Measurements from ENCODE around the gene MRPL34.
"Not testable (repeated sequence)": the region's sequence is repeated elsewhere in the genome, so short reads cannot be mapped to it uniquely, and the experiment has no call there.

The MRPL34 gene

DNA sequence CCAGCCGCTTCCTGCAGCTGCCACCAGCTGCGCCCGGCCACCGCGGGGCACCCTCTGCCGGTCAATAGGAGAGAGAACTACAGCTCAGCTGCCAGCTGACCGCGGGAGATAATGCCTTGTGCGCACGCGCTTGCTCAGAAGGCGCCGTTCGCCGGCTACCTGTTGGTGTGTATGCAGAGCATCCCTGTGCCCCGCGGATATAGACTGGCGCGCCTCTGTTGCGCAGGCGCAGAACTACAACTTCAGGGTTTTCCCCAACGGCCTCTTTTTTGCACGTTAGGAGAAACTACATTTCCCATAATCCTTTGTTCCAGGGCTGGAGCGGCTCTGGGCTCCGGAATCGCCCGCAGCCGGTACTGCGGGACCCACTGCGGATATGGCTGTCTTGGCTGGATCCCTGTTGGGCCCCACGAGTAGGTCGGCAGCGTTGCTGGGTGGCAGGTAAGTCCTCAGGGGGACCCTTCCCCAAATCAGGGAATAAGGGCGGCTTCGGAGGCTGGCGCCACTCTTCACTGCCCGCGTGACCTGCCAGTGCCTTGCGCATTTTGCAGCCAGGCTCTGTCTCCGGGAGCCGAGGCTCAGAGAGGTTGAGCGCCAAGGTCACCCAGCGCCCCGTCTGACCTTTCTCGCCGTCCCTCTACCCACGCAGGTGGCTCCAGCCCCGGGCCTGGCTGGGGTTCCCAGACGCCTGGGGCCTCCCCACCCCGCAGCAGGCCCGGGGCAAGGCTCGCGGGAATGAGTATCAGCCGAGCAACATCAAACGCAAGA, at the start of gene MRPL34:
Gene MRPL34, plus strand, starts transcription at position 356 of the 768 bp plus-strand sequence. Its CDS starts 21 bp downstream, at position 377.
- peak; percentile 99 for DNase-seq (ENCODE audit: low spot score)

DNA sequence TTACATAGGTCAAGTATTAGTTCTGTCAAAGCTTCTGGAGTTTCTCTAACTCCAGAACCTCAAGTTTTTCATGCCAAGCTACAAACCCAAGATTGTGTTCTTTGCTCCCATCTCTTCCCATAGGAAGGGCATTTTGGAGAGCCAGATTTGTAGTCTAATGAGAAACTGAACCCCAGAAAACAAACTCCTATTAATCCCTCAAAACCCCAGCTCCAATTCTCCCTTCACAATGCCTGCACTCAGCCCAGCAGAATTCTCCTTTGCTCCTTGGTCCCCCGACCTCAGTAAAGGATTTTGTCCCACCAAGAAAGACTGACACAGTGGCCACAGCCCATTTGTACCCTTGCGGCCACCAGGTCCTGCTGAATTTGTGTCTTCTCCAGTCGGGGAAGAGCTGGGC, 49.5 kb upstream of the MRPL34 start:
- DNase-seq (ENCODE audit: low spot score), result no peak

DNA sequence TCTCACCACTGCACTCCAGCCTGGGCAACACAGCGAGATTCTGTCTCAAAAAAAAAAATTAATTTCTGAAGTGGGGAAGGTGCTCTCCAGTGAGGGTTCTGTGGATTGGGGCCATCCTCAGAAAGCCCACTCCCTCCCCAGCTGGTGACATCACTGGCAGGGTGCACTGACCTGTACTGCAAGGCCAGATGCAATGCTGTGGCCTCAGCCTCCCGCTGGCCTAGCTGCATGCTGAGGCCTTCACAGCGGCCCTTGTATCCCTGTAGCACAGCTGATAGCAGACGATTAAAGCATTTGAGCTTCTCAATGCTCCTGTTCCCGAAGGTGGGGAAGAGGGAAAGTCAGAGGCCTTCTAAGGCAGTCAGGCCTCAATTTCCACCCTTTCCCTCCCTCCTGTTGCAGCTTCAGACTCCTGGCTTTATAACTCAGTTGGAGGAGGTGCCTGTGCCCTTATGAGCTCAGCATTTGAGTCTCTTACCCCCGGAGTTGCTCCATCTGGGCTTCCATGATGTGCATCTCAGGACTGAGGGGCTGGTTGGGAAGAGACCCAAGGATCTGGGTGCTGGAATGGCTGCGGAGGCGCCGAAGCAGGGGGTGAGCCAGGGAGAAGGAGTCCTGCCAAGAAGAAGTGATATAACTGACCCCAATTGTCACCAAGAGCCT, 46.4 kb upstream of the MRPL34 start:
- no peak for DNase-seq (ENCODE audit: low spot score)

DNA sequence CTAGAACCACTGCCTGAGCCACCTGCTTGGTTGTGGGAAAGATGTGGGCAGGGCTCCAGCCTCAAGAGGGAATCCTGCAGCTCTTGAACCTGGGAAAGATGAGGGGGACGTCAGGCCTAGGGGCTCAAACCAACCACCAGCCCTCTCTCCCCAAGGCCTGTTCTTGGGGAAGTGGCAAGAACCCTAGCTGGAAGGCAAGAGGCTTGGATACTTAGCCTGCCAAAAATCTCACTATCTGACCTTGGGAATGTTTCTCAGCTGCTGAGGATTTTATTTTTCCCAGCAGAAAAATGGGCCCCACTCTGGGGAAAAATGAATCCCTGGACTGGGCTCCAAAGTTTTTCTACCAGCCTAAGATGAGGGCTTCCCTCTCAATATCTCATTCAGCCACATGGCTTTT, 45.7 kb upstream of the MRPL34 start:
- DNase-seq (ENCODE audit: low spot score), result no peak

DNA sequence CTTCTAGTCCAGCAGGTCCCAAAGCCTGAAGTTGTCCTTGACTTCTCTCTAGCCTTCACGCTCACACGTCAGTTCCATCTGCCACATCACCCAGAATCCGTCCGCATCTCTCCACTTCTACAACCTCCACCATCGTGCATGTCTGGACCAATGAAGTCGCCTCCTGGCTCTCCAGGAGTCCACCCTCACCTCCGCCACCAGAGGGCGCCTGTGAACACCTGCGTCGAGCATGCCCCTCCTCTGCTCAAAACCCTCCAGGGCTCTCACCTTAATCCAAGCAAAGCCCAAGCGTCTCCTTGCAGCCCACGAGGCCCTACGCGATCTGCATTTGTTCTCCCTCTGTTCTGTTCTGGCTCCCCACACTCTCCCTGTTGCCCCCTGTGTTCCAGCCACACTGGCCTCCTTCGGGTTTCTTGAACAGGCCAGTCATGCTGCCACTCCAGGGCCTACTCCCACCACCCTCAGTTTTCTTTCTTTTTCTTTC, 44.8 kb upstream of the MRPL34 start:
- peak; percentile 93 for DNase-seq (ENCODE audit: low spot score)

DNA sequence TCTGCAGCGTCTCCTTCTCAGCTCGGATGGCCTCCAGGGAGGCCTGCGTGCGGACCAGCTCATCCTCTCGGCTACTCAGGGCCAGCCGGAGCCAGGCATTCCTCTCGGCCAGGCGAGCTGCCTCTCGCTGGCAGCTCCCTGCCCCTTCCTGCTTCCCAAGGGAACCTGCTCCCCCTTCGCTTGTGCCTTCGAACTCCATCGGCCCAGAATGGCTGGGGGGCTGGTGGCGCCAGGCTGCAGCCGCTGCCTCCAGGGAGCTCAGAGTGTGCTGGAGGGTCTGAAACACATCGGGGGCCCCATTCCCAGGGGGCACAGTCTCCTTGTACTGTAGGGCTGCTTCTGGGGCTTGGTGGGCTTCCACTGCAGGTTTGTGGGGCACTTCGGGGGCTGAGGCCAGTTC, 43.1 kb upstream of the MRPL34 start:
- no peak for DNase-seq (ENCODE audit: low spot score)

DNA sequence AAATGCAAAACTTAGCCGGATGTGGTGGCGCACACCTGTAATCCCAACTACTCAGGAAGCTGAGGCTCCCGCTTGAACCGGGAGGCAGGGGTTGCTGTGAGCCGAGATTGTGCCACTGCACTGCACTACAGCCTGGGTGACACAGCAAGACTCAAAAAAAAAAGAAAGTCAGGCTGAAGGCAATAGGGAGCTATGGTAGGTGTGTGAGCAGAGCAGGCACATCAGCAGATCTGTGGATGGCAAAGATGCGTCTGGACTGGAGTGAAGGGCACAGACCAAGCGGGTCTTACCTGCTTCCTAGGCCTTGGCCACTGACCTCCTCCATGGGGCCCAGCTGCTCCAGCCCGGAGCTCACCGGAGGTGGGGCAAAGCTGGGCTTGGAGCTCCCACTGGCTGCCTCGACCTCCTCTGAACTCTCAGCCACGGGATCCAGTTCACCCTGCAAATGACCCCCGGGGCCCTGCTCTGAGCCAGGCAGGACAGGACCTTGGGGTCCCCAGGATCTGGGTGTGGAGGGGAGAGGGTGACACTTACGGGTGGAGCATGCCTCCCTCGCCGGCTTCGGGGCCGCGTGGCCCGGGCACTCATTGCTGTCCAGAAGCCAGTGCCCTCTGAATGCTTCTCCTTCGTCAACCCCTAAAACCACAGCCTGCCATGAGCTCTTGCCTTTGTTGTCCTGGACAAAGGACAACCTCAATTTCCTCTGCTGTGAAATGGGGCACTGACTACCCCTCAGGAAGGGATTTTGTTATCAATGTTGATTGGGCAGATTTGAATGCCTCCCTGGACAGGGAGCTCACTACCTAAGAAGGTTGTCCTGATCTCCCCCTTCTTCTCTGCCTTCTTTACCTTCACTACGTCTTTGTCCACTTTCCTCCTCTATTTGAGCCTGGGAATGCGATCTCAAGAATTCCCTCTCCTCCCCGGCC, 41.7 kb upstream of the MRPL34 start:
- DNase-seq (ENCODE audit: low spot score), result no peak

DNA sequence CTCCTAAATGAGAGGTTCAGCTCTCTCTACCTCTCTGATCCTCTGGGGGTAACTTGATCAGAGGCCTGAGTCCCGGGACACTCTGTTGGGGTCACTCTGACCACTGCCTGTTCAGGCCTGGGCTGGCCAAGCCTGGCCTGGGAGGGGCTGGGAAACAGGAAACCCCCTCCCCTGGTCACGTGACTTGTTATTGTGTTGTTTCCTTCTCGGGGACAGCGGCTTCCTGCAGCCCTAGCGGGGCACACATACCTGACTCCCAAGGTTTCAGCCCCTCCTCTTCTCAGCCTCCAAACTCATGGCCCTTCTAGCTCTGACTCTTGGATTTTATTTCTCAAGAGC, 41.1 kb upstream of the MRPL34 start, which contains the start of gene USHBP1:
Gene USHBP1, minus strand, starts transcription at position 105 of the 339 bp plus-strand sequence. CDS start 446 bp downstream, outside the sequence.
- no peak for DNase-seq (ENCODE audit: low spot score)

DNA sequence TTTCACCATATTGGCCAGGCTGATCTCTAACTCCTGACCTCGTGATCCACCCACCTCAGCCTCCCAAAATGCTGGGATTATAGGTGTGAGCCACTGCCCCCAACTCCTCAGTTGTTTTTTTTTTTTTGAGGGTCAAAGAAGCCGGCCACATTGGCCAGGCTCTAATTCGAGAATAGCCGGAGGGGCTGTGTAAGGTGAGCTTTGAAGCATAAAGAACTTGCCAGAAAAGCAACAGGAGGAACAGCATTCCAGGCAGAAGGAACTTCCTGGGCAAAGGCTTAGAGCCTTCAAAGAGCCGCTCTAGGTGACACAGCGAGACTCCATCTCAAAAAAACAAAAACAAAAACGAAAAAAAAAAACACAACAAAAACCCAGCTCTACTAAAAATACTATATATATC, 39.6 kb upstream of the MRPL34 start:
- no peak for DNase-seq (ENCODE audit: low spot score)

DNA sequence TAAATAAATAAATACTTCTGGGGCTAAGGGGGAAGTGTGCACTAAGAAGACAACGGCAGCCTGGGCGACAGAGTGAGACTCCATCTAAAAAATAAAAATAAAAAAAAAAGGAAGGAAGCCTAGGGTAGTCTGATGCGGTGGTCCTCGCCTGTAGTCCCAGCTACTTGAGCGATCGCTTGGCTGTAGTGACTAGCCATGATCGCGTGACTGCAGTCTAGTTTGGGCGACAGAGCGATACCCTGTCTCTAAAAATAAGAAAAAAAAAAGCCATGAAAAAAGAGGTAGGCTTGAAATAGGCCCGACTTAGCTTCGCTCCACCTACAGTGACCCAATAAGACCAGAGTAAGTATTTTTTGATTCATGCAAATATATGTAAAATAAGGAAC, 39.1 kb upstream of the MRPL34 start:
- DNase-seq (ENCODE audit: low spot score), result no peak

DNA sequence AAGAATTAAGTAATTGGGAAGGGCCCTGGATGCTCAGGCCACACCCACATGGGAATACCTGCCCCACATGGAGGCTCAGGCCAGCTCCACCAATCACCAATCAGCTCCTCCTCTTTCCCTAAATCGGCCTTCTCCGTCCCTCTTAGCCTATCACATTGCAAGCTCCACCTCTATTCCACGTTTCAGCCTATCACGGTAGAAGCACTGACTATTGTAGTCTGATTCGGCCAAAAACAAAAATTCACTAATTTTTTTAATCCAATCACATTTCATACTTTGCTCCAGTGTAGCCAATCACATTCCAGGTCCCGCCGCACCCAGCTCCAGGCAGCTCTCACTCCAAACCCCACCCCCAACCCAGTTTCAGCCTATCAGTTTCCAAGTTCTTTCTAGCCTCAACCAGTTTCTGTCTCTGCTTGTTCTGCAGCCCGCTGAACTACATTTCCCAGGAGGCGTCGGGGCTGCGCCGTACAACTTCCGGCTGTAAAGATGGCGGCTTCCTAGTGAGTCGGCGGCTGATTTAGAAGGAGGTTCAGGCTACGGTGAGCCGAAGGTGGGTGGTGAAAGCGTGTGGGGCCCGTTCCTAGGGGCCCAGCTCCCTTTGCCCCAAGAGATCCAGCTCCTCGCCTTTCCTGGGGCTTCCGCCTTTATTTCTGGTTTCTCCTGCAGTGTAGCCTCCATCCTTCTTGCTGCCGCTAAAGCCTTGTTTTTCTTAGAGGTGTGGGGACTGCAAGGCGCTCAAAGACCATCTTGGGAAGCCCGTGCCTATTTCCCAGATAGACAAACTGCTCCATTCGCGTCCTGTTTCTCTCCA, 38.5 kb upstream of the MRPL34 start, which contains the start of gene BABAM1:
Gene BABAM1, plus strand, starts transcription at position 469 of the 814 bp plus-strand sequence. CDS start 1,364 bp downstream, outside the sequence.
- DNase-seq (ENCODE audit: low spot score), result peak; percentile 98

DNA sequence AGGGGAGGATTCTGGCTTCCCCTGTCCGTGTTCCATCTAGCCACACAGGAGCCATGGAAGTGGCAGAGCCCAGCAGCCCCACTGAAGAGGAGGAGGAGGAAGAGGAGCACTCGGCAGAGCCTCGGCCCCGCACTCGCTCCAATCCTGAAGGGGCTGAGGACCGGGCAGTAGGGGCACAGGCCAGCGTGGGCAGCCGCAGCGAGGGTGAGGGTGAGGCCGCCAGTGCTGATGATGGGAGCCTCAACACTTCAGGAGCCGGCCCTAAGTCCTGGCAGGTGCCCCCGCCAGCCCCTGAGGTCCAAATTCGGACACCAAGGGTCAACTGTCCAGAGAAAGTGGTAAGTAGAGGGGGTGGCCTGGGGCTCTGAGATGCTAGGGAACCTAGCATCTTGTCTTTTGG, 36.9 kb upstream of the MRPL34 start:
- no peak for DNase-seq (ENCODE audit: low spot score)

DNA sequence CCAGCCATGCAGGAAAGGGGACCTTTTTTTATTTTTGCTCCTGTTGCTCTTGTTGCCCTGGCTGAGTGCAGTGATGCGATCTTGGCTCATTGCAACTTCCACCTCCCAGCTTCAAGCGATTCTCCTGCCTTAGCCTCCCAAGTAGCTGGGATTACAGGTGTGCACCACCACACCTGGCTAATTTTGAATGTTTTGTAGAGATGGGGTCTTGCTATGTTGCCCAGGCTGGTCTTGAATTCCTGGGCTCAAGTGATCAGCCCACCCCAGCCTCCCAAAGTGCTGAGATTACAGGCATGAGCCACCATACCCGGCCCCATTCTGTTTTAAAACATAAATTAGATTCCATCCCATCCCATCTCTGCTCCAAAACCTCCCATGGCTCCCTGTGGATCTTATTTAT, 30.8 kb upstream of the MRPL34 start:
- DNase-seq (ENCODE audit: low spot score), result not testable (repeated sequence)

DNA sequence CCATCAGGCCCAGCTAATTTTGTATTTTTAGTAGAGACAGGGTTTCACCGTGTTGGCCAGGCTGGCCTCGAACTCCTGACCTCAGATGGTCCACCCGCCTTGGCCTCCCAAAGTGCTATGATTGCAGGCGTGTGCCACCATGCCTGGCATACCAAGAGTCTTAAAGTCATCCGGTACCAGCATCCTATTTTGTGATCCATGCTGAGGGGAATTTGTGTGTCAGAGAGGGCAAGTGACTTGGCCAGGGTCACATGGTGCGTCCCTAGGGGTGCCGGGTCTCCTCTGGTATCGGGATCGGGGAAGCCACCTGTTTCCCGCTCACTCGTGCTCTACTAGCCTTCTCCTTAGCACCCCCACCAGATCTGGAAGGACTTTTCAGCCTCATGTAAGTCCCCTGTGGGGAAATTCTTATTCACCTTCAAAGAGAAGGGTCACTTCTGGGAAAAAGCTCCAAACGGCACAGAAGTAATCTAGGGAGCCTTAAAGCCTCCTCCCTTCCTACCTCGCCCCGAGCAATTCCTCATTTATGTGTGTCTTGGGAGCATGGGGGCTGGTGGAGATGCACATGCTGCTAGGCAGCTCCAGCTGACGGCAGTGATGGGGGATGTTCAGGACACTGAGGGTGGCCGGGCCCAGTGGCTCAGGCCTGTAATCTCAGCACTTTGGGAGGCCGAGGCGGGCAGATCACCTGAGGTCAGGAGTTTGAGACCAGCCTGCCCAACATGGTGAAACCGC, 30.1 kb upstream of the MRPL34 start:
- no peak for DNase-seq (ENCODE audit: low spot score)

DNA sequence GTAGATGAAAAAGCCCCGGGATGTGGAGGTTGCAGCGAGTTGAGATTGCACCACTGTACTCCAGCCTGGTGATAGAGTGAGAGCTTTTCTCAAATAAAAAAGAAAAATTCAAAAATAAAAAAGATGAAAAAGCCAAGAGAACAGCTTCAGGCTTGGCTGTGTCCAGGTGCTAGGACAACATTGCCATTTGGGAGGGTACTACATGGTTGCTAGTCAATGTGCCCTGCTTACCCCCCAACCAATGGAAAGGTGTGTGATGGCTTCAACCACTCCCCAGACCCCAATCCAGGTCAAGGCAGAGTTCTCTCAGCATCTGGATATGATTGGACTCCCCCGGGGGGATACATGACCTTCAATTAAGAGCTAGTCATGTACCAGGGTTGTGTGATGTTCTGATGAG, 26.2 kb upstream of the MRPL34 start:
- no peak for DNase-seq (ENCODE audit: low spot score)

DNA sequence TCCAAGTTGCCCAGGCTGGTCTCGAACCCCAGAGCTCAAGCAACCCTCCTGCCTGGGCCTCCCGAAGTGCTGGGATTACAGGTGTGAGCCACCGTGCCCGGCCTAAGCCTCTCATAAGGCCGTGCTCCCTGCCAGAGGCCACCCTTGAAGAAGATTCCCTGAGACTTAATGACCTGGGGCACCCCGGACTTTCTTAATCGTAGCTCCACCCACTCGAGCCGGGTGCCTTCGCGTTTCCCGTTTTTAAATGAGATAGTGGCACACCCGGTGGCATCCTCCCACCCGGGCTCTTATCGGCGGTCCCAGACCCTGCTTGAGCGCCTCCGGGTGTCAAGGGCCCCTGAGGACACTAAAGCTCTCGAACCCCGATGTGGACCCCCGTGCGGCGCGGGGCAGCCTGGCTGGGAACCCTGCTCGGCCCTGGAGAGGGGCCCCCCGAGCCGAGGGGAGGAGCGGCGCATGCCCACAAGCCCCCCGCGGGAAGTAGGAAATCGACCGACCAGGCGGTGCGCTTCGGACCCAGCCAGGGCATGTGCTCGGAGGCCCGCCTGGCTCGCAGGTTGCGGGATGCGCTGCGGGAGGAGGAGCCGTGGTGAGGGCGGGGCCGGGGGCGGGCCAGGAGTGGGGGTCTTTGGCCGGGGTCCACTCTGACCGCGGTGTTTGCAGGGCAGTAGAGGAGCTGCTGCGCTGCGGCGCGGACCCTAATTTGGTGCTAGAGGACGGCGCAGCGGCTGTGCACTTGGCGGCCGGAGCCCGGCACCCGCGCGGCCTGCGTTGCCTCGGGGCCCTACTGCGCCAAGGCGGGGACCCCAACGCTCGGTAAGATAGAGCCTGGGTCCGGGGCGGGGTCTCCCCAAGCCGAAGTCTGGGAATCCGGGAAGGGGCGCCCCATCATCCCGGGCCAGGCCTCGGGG, 24.0 kb upstream of the MRPL34 start, which contains the start of gene ANKLE1:
Gene ANKLE1, plus strand, starts transcription at position 511 of the 914 bp plus-strand sequence. Its CDS starts 20 bp downstream, at position 531.
- peak; percentile 98 for DNase-seq (ENCODE audit: low spot score)

DNA sequence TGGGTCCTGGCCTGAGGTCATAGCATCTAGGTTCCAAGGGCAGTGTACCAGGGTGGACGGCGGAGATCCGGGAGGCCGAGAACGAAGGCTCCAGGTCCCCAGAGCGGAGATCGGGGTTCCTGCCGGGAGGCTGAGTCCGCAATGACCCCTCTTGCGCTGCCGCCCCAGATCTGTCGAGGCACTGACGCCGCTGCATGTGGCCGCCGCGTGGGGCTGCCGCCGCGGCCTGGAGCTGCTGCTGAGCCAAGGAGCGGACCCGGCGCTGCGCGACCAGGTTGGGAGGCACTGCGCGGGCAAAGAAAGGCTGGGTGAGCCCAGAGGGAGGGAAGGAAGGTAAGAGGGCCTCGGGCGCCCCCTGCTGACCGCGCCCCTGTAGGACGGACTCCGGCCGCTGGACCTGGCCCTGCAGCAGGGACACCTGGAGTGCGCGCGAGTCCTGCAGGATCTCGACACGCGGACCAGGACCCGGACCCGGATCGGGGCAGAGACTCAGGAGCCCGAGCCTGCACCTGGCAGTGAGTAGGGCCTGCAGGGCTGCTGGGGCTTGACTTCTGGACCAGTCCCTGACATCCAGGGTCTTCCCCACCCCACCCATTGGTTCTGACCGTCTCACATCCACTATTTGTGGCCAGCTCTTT, 23.1 kb upstream of the MRPL34 start:
- DNase-seq (ENCODE audit: low spot score), result peak; percentile 89

DNA sequence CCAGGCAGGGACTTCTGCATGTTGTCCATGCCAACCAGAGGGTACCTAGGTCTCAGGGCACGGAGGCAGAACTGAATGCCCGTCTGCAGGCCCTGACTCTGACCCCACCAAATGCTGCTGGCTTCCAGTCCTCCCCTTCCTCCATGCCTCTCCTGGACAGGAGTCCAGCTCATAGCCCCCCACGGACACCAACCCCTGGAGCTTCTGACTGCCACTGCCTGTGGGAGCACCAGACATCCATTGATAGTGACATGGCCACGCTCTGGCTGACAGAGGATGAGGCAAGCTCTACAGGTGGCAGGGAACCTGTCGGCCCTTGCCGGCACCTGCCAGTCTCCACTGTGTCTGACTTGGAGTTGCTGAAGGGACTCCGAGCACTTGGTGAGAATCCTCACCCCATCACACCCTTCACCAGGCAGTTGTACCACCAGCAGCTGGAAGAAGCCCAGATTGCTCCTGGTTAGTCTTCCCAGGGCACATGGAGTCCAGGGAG, 22.1 kb upstream of the MRPL34 start:
- DNase-seq (ENCODE audit: low spot score), result no peak
